Lung (tissue), 12 donors: ENCODE results near the gene EOLA2. TPM values are rescaled to one million over a fixed set of nuclear protein-coding genes. Genes with fewer than 3 reads are reported as not detected.
A peak's percentile ranks its signal among the peaks of the same experiment; 100 is the strongest.

Source experiments
- ATAC-seq: fragments of 200-7000 bp; cut with Tn5 transposase; one replicate; pipeline ENCODE4 v1.9.1; 2020; ENCODE audit warnings: moderate number of reproducible peaks; ENCODE audit not compliant: insufficient read depth, low FRiP score
- DNase-seq, 3 donors: peaks; one replicate each; pipeline ENCODE4 v3.0.0-alpha.2; 2013 to 2017
- H3K27ac ChIP-seq, 2 donors: one replicate each; pipeline ENCODE4 v1.5.1; 2013; ENCODE audit warnings: mild to moderate bottlenecking in 2 of 2, moderate library complexity in 2 of 2, control low read depth in 1 of 2, inconsistent platforms in 1 of 2, low read depth in 1 of 2, low read length in 1 of 2
- H3K27me3 ChIP-seq, 3 donors: one replicate each; pipeline ENCODE4 v1.5.1; 2013; ENCODE audit warnings: low read length in 2 of 3; ENCODE audit not compliant: control insufficient read depth in 3 of 3, insufficient read depth in 3 of 3
- H3K36me3 ChIP-seq, 4 donors: one replicate each; pipeline ENCODE4 v1.5.1; 2013; ENCODE audit warnings: low read length in 4 of 4, mild to moderate bottlenecking in 1 of 4, moderate library complexity in 1 of 4; ENCODE audit not compliant: control insufficient read depth in 4 of 4, insufficient read depth in 4 of 4
- H3K4me1 ChIP-seq, 5 donors: one replicate each; pipeline ENCODE4 v1.5.1; 2013; ENCODE audit warnings: low read length in 5 of 5, mild to moderate bottlenecking in 2 of 5, moderate library complexity in 1 of 5; ENCODE audit not compliant: control insufficient read depth in 5 of 5, insufficient read depth in 5 of 5
- H3K4me3 ChIP-seq: one replicate; pipeline ENCODE4 v1.5.1; 2013; ENCODE audit warnings: mild to moderate bottlenecking, control low read depth, moderate library complexity
- H3K9ac ChIP-seq, 2 donors: one replicate each; pipeline ENCODE4 v1.5.1; 2013; ENCODE audit warnings: low read length in 2 of 2, control low read depth in 1 of 2; ENCODE audit not compliant: insufficient read depth in 1 of 2
- H3K9me3 ChIP-seq, 4 donors: one replicate each; pipeline ENCODE4 v1.5.1; 2013; ENCODE audit warnings: low read length in 3 of 4, mild to moderate bottlenecking in 1 of 4, moderate library complexity in 1 of 4; ENCODE audit not compliant: control insufficient read depth in 4 of 4, insufficient read depth in 3 of 4
- WGBS, 2 donors: extraction: QIAGEN DNeasy Blood & Tissue Kit; methylation state at CpG; one replicate each; pipeline ENCODE4 v1.1.7; 2013; 5-methylcytosine and 5-hydroxymethylcytosine counted together
- polyA plus RNA-seq, 2 donors: library from polyadenylated mRNA; stranded (reverse); fragments of 200-250 nt; gene quantifications; one replicate each; pipeline ENCODE4 v1.2.1, GENCODE V29; 2013
- total RNA-seq, 2 donors: library from RNA; depleted of rRNA in 1 of 2; stranded (reverse); fragments of >200 nt in 1 of 2; gene quantifications; one replicate each; pipeline ENCODE4 v1.2.1, GENCODE V29; 2014 to 2021
- TF ChIP-seq, protein P1 (sequence below): IDR thresholded peaks from 2 replicates; pipeline ENCODE4 v1.5.1; 2012; ENCODE audit warnings: mild to moderate bottlenecking; ENCODE audit errors: control extremely low read depth, extremely low read depth
- donor health status: control.
- donor health status: control.
- donor health status: Bipolar disorder and iron deficiency.
- donor health status: healthy.
- donor health status: DM: yes; HTN: yes; CAD: no.

Gene EOLA2
- total and polyA plus RNA-seq, 4 donors, result 20.7 to 35.7 (median 26.1) TPM

DNA sequence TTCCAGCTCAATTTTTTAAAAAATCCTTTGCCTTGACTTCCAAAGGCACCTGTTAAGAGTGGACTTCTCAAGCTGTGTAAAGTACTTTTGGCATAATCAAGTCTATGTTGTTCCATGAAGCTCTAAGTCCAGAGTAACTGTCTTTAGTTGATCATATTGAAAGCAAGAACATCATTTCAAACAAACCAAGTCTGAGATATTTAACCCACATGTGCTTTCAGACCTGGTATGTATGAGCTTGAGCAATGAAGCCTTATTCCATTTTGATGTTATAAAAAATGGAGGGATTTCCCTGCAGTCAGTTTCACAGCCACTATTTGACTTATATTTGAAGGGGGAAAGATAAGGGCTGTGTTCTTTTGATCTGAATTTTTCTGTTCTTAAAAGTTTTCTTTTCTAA is 23.7 kb upstream of the EOLA2 start:
- TF ChIP-seq, protein P1, sequence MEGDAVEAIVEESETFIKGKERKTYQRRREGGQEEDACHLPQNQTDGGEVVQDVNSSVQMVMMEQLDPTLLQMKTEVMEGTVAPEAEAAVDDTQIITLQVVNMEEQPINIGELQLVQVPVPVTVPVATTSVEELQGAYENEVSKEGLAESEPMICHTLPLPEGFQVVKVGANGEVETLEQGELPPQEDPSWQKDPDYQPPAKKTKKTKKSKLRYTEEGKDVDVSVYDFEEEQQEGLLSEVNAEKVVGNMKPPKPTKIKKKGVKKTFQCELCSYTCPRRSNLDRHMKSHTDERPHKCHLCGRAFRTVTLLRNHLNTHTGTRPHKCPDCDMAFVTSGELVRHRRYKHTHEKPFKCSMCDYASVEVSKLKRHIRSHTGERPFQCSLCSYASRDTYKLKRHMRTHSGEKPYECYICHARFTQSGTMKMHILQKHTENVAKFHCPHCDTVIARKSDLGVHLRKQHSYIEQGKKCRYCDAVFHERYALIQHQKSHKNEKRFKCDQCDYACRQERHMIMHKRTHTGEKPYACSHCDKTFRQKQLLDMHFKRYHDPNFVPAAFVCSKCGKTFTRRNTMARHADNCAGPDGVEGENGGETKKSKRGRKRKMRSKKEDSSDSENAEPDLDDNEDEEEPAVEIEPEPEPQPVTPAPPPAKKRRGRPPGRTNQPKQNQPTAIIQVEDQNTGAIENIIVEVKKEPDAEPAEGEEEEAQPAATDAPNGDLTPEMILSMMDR, result no peak
- Histone ChIP-seq H3K27ac (no peak overlapping the region), H3K9ac (no peak overlapping the region)

DNA sequence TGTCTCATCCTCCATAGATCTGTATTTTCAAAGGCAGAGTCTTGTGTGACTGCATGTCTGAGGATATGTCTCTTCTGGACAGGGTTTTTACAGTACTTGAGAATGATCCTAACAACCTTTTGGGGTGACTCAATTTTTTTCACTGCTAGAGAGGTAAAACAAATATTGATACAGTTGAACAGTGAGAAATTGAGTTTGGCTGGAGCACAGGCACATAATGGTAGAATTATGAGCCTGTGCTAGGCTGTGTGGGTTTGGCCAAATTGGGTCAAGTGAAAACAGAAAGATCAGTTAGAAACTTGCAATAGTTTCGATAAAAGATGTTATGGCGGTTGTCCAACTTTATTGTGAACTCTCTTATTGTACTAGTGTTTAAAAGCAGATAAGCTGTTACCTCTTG is 23.3 kb upstream of the EOLA2 start:
- TF ChIP-seq, protein P1, result no peak
- no peak overlapping the region for H3K9ac ChIP-seq

More for the DNA sequence above, 23.7 kb upstream of the EOLA2 start:
- Histone ChIP-seq H3K4me3 (no peak overlapping the region), H3K9me3 (peaks cover 0 to 3% (median 0%) of the 10 kb centered on the region in 4 donors), H3K36me3 (no peaks in the 10 kb centered on the region), H3K27me3 (peaks cover 0 to 2% (median 0%) of the 10 kb centered on the region in 3 donors), H3K4me1 (no peaks in the 10 kb centered on the region)
- no peak for DNase-seq
- no peak for ATAC-seq

DNA sequence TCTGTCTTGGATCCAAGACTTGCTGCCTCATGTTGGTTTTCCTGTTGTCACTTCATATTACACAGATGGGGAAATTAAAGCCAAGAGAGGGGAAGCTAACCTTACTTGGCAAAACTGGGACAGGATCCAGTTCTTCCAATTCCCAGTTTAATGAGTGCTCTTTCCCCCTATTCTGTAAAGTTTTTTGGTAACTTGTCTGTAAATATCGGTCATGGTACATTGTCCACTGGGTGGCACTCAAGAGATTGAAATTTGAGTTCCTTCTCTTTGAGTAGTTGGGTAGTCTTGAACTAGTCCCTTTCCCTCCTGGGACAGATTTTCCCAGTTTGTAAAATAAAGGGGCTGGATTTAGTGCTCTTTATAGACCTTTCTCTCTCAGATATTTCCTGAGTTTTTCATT is 12.4 kb upstream of the EOLA2 start:
- Histone ChIP-seq H3K4me3 (no peak overlapping the region), H3K9me3 (no peaks in the 10 kb centered on the region), H3K9ac (no peak overlapping the region), H3K4me1 (peaks cover 0 to 4% (median 0%) of the 10 kb centered on the region in 5 donors), H3K27me3 (no peaks in the 10 kb centered on the region), H3K36me3 (peaks cover 0 to 3% (median 1%) of the 10 kb centered on the region in 4 donors), H3K27ac (no peak overlapping the region)
- WGBS, 2 donors, result 6 to 11% methylated on average over 1 of the region's 1 CpG
- TF ChIP-seq, protein P1, result no peak
- peak; percentile 27 to 67 (median 59) for DNase-seq
- ATAC-seq, result no peak

More for the DNA sequence above, 23.3 kb upstream of the EOLA2 start:
- Histone ChIP-seq H3K9me3 (peaks cover 0 to 1% (median 0%) of the 10 kb centered on the region in 4 donors), H3K27me3 (peaks cover 0 to 2% (median 0%) of the 10 kb centered on the region in 3 donors), H3K36me3 (no peaks in the 10 kb centered on the region), H3K27ac (no peak overlapping the region), H3K4me3 (no peak overlapping the region), H3K4me1 (no peaks in the 10 kb centered on the region)
- no peak for DNase-seq
- no peak for ATAC-seq
- 68 to 89% methylated on average over 2 of the region's 2 CpGs for WGBS, 2 donors
